GM12878 (cell line): ENCODE data around the gene GIGYF2. TPM values are rescaled to one million over a fixed set of nuclear protein-coding genes. Genes with fewer than 3 reads are reported as not detected.

Source experiments
- BHLHE40 ChIP-seq, 2 experiments: fragments of 450-650 bp in 1 of 2; IDR thresholded peaks; 2 replicates each; pipeline ENCODE4 v1.6.1; 2011 to 2017; ENCODE audit warnings: low read depth in 2 of 2, borderline replicate concordance in 1 of 2, improper control_type of control experiment in 1 of 2, low read length in 1 of 2, mild to moderate bottlenecking in 1 of 2
- CREM ChIP-seq: IDR thresholded peaks from 2 replicates; pipeline ENCODE4 v1.6.1; 2014; ENCODE audit warnings: antibody characterized with exemption, low read depth
- FOXK2 ChIP-seq: fragments of 450-650 bp; IDR thresholded peaks from 2 replicates; pipeline ENCODE4 v1.6.1; 2017; ENCODE audit warnings: mild to moderate bottlenecking, moderate library complexity
- JUND ChIP-seq: IDR thresholded peaks from 2 replicates; pipeline ENCODE4 v1.6.1; 2012; ENCODE audit warnings: low read depth, mild to moderate bottlenecking, low read length, improper control_type of control experiment, moderate library complexity
- KAT2A ChIP-seq: conservative IDR thresholded peaks from 2 replicates; pipeline ENCODE4 v1.6.1; 2011; ENCODE audit warnings: low read depth, low read length; ENCODE audit not compliant: control insufficient read depth
- LARP7 ChIP-seq: fragments of 450-650 bp; IDR thresholded peaks from 2 replicates; pipeline ENCODE4 v1.6.1; 2017; ENCODE audit warnings: mild to moderate bottlenecking
- POLR2AphosphoS2 ChIP-seq: IDR thresholded peaks from 2 replicates; pipeline ENCODE4 v1.6.1; 2011; ENCODE audit warnings: low read depth, mild to moderate bottlenecking, low read length, improper control_type of control experiment, moderate library complexity
- SIX5 ChIP-seq: IDR thresholded peaks from 2 replicates; pipeline ENCODE4 v1.6.1; 2011; ENCODE audit warnings: mild to moderate bottlenecking, low read depth, low read length, moderate library complexity; ENCODE audit not compliant: severe bottlenecking
- STAT3 ChIP-seq: IDR thresholded peaks from 2 replicates; pipeline ENCODE4 v1.6.1; 2011; ENCODE audit warnings: low read depth, low read length, improper control_type of control experiment
- ZNF217 ChIP-seq: fragments of 450-650 bp; IDR thresholded peaks from 2 replicates; pipeline ENCODE4 v1.6.1; 2017; ENCODE audit warnings: antibody characterized with exemption, mild to moderate bottlenecking
- polyA plus RNA-seq, 11 experiments: library from polyadenylated mRNA; depleted of rRNA in 4 of 11; unstranded in 6 of 11; stranded (reverse) in 5 of 11; fragments of >200 nt; fragmentation: Nextera tagmentation in 4 of 11; fragmentation: Illumina TruSeq in 1 of 11; extraction: Ambion mirVana in 4 of 11; extraction: Trizol in 1 of 11; gene quantifications; 1 replicate in 1 of 11; 2 replicates in 10 of 11; pipeline versions ENCODE4 v1.2.1 to v1.2.3, GENCODE V29; 2011 to 2016; ENCODE audit warnings: inconsistent platforms in 2 of 11, missing spikeins in 2 of 11, low read depth in 1 of 11
- total RNA-seq, 4 experiments: library from RNA; depleted of rRNA in 3 of 4; stranded (reverse); fragments of >200 nt in 3 of 4; fragmentation: Illumina TruSeq in 1 of 4; extraction: Trizol in 1 of 4; gene quantifications; 2 replicates each; pipeline versions ENCODE4 v1.2.1 to v1.2.3, GENCODE V29; 2013 to 2021
- TF ChIP-seq, protein P1 (sequence below): fragments of 150-350 bp; IDR thresholded peaks from 2 replicates; pipeline ENCODE4 v1.6.1; 2014; ENCODE audit warnings: mild to moderate bottlenecking, low read depth, low read length
- TF ChIP-seq, protein P2 (sequence below): fragments of 450-650 bp; IDR thresholded peaks from 2 replicates; pipeline ENCODE4 v1.6.1; 2018; ENCODE audit warnings: mild to moderate bottlenecking, low read depth, moderate library complexity; ENCODE audit not compliant: partially characterized antibody
- TF ChIP-seq, protein P3 (sequence below): IDR thresholded peaks from 2 replicates; pipeline ENCODE4 v1.6.1; 2012; ENCODE audit warnings: low read depth, low read length, improper control_type of control experiment
- TF ChIP-seq, protein P4 (sequence below): fragments of 450-650 bp; IDR thresholded peaks from 2 replicates; pipeline ENCODE4 v1.6.1; 2017; ENCODE audit warnings: borderline replicate concordance
- TF ChIP-seq, protein P5 (sequence below): IDR thresholded peaks from 2 replicates; pipeline ENCODE4 v1.6.1; 2012; ENCODE audit warnings: improper control_type of control experiment, low read depth, low read length; ENCODE audit not compliant: insufficient replicate concordance

The GIGYF2 gene
- total and polyA plus RNA-seq, 10 of the 15 experiments (the other 5 are each of a cell fraction or from before 2014, with no cell fraction given): 12.2 to 47.2 (median 39.0) TPM

DNA sequence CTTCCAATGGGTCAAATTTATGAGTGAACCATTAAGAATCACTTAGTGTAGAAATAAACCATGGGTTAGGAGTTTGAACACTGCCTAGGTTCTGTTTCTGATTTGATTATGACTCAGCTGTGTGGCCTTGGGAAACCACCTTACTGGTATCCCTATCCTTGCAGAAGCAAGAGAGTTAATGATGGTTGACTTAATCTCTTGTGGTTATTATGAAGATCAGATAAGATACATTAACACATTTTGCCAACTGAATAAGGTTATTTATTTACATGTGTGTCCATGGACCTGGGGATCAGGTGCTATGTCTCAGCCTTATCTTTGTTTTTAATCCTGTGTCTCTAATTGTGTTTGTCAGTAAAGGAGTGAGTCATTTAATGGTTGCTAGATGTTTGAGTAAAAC is 84.6 kb downstream of the GIGYF2 start (continued):
- TF ChIP-seq JUND (no peak), STAT3 (no peak), BHLHE40 (IDR thresholded peaks at IDR 0.05; ENCODE audit: borderline replicate concordance in 1 of 2, low read depth in 2 of 2, low read length in 1 of 2) (peak in 1 of 2 experiments; percentile 37; a peak in 1 of 4 replicates), FOXK2 (no peak), POLR2AphosphoS2 (no peak), SIX5 (no peak), CREM (0 out of 2 replicates have a peak, but pooled peaks have one; percentile 19), KAT2A (no peak), LARP7 (no peak), ZNF217 (0 out of 2 replicates have a peak, but pooled peaks have one; percentile 24)
- TF ChIP-seq, protein P1, sequence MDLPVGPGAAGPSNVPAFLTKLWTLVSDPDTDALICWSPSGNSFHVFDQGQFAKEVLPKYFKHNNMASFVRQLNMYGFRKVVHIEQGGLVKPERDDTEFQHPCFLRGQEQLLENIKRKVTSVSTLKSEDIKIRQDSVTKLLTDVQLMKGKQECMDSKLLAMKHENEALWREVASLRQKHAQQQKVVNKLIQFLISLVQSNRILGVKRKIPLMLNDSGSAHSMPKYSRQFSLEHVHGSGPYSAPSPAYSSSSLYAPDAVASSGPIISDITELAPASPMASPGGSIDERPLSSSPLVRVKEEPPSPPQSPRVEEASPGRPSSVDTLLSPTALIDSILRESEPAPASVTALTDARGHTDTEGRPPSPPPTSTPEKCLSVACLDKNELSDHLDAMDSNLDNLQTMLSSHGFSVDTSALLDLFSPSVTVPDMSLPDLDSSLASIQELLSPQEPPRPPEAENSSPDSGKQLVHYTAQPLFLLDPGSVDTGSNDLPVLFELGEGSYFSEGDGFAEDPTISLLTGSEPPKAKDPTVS: no peak
- TF ChIP-seq, protein P2, sequence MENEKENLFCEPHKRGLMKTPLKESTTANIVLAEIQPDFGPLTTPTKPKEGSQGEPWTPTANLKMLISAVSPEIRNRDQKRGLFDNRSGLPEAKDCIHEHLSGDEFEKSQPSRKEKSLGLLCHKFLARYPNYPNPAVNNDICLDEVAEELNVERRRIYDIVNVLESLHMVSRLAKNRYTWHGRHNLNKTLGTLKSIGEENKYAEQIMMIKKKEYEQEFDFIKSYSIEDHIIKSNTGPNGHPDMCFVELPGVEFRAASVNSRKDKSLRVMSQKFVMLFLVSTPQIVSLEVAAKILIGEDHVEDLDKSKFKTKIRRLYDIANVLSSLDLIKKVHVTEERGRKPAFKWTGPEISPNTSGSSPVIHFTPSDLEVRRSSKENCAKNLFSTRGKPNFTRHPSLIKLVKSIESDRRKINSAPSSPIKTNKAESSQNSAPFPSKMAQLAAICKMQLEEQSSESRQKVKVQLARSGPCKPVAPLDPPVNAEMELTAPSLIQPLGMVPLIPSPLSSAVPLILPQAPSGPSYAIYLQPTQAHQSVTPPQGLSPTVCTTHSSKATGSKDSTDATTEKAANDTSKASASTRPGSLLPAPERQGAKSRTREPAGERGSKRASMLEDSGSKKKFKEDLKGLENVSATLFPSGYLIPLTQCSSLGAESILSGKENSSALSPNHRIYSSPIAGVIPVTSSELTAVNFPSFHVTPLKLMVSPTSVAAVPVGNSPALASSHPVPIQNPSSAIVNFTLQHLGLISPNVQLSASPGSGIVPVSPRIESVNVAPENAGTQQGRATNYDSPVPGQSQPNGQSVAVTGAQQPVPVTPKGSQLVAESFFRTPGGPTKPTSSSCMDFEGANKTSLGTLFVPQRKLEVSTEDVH: no peak
- TF ChIP-seq, protein P3, sequence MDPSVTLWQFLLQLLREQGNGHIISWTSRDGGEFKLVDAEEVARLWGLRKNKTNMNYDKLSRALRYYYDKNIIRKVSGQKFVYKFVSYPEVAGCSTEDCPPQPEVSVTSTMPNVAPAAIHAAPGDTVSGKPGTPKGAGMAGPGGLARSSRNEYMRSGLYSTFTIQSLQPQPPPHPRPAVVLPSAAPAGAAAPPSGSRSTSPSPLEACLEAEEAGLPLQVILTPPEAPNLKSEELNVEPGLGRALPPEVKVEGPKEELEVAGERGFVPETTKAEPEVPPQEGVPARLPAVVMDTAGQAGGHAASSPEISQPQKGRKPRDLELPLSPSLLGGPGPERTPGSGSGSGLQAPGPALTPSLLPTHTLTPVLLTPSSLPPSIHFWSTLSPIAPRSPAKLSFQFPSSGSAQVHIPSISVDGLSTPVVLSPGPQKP: no peak
- TF ChIP-seq, protein P4, sequence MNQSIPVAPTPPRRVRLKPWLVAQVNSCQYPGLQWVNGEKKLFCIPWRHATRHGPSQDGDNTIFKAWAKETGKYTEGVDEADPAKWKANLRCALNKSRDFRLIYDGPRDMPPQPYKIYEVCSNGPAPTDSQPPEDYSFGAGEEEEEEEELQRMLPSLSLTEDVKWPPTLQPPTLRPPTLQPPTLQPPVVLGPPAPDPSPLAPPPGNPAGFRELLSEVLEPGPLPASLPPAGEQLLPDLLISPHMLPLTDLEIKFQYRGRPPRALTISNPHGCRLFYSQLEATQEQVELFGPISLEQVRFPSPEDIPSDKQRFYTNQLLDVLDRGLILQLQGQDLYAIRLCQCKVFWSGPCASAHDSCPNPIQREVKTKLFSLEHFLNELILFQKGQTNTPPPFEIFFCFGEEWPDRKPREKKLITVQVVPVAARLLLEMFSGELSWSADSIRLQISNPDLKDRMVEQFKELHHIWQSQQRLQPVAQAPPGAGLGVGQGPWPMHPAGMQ: no peak
- TF ChIP-seq, protein P5, sequence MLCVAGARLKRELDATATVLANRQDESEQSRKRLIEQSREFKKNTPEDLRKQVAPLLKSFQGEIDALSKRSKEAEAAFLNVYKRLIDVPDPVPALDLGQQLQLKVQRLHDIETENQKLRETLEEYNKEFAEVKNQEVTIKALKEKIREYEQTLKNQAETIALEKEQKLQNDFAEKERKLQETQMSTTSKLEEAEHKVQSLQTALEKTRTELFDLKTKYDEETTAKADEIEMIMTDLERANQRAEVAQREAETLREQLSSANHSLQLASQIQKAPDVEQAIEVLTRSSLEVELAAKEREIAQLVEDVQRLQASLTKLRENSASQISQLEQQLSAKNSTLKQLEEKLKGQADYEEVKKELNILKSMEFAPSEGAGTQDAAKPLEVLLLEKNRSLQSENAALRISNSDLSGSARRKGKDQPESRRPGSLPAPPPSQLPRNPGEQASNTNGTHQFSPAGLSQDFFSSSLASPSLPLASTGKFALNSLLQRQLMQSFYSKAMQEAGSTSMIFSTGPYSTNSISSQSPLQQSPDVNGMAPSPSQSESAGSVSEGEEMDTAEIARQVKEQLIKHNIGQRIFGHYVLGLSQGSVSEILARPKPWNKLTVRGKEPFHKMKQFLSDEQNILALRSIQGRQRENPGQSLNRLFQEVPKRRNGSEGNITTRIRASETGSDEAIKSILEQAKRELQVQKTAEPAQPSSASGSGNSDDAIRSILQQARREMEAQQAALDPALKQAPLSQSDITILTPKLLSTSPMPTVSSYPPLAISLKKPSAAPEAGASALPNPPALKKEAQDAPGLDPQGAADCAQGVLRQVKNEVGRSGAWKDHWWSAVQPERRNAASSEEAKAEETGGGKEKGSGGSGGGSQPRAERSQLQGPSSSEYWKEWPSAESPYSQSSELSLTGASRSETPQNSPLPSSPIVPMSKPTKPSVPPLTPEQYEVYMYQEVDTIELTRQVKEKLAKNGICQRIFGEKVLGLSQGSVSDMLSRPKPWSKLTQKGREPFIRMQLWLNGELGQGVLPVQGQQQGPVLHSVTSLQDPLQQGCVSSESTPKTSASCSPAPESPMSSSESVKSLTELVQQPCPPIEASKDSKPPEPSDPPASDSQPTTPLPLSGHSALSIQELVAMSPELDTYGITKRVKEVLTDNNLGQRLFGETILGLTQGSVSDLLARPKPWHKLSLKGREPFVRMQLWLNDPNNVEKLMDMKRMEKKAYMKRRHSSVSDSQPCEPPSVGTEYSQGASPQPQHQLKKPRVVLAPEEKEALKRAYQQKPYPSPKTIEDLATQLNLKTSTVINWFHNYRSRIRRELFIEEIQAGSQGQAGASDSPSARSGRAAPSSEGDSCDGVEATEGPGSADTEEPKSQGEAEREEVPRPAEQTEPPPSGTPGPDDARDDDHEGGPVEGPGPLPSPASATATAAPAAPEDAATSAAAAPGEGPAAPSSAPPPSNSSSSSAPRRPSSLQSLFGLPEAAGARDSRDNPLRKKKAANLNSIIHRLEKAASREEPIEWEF: no peak
